AG10803 (cell line): ENCODE data around the gene EIF4A2.
"Not testable (repeated sequence)": the region's sequence is repeated elsewhere in the genome, so short reads cannot be mapped to it uniquely, and the experiment has no call there.

ENCODE experiments used
- DNase-seq: peaks from one replicate; pipeline ENCODE4 v3.0.0; 2010; ENCODE audit warnings: low read depth
- H3K4me3 ChIP-seq: 2 replicates; pipeline ENCODE4 v1.5.1; 2011; ENCODE audit warnings: mild to moderate bottlenecking, low read length, control low read depth
- TF ChIP-seq, protein P1 (sequence below): conservative IDR thresholded peaks from 2 replicates; pipeline ENCODE4 v1.5.1; 2011; ENCODE audit warnings: mild to moderate bottlenecking, low read length, control low read depth, inconsistent platforms

The EIF4A2 gene

DNA sequence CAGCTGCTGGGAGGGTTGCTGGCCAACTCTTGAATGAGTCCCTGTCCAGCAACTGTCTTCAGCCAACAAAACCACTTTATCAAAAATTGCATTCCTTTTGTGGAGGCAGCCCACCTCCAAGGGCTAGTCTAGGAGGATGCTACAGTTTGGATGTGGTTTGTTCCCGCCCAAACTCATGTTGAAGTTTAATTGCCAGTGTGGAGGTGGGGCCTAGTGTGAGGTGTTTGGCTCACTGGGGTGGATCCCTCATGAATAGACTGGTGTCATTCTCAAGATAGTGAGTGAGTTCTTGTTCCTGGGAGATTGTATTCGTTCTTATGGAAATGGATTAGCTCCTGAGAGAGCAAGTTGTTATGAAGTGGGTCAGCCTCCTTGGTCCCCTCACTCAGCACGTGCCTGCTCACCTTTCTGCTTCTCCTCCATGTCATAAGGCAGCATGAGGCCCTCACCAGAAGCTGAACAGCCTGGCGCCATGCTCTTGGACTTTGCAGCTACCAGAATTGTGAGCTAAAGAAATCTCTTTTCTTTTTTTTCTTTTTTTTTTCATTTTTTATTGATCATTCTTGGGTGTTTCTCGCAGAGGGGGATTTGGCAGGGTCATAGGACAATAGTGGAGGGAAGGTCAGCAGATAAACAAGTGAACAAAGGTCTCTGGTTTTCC lies 27.1 kb downstream of the EIF4A2 start:
- no peak for DNase-seq
- TF ChIP-seq, protein P1, sequence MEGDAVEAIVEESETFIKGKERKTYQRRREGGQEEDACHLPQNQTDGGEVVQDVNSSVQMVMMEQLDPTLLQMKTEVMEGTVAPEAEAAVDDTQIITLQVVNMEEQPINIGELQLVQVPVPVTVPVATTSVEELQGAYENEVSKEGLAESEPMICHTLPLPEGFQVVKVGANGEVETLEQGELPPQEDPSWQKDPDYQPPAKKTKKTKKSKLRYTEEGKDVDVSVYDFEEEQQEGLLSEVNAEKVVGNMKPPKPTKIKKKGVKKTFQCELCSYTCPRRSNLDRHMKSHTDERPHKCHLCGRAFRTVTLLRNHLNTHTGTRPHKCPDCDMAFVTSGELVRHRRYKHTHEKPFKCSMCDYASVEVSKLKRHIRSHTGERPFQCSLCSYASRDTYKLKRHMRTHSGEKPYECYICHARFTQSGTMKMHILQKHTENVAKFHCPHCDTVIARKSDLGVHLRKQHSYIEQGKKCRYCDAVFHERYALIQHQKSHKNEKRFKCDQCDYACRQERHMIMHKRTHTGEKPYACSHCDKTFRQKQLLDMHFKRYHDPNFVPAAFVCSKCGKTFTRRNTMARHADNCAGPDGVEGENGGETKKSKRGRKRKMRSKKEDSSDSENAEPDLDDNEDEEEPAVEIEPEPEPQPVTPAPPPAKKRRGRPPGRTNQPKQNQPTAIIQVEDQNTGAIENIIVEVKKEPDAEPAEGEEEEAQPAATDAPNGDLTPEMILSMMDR: no peak
- no peak overlapping the region for H3K4me3 ChIP-seq

GRCh38 chr3:186811313-186811712 lies 27.9 kb downstream of the EIF4A2 start:
- not testable (repeated sequence) for DNase-seq

GRCh38 chr3:186814100-186814499 lies 30.7 kb downstream of the EIF4A2 start:
- peak; percentile 47 for DNase-seq
- H3K4me3 ChIP-seq: no peak overlapping the region
- TF ChIP-seq, protein P1: no peak

More at GRCh38 chr3:186811313-186811712, 27.9 kb downstream of the EIF4A2 start:
- not testable (repeated sequence) for H3K4me3 ChIP-seq

GRCh38 chr3:186815435-186815834 lies 32.1 kb downstream of the EIF4A2 start:
- TF ChIP-seq, protein P1: no peak
- peak; percentile 75 for DNase-seq

GRCh38 chr3:186818516-186818915 lies 35.1 kb downstream of the EIF4A2 start:
- TF ChIP-seq, protein P1: no peak
- no peak overlapping the region for H3K4me3 ChIP-seq
- DNase-seq: no peak

More at GRCh38 chr3:186815435-186815834, 32.1 kb downstream of the EIF4A2 start:
- no peak overlapping the region for H3K4me3 ChIP-seq

DNA sequence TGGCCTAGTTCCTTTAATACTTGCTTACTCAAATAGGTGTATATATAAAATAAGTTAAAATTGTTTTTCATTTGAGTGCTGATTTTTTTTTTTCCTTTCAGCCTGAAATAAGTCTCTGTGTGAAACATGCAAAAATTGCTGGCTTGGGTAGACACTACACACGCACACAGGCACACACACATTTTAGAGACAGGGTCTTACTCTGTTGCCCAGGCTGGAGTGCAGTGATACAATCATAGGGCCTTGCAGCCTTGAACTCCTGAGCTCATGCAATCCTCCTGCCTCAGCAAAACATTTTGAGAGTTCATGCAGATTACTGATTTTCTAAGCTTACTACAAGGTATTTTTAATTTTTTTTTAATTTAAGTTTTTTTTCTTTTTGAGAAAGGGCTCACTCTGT lies 35.6 kb downstream of the EIF4A2 start:
- H3K4me3 ChIP-seq: no peak overlapping the region
- no peak for DNase-seq
- TF ChIP-seq, protein P1: no peak

DNA sequence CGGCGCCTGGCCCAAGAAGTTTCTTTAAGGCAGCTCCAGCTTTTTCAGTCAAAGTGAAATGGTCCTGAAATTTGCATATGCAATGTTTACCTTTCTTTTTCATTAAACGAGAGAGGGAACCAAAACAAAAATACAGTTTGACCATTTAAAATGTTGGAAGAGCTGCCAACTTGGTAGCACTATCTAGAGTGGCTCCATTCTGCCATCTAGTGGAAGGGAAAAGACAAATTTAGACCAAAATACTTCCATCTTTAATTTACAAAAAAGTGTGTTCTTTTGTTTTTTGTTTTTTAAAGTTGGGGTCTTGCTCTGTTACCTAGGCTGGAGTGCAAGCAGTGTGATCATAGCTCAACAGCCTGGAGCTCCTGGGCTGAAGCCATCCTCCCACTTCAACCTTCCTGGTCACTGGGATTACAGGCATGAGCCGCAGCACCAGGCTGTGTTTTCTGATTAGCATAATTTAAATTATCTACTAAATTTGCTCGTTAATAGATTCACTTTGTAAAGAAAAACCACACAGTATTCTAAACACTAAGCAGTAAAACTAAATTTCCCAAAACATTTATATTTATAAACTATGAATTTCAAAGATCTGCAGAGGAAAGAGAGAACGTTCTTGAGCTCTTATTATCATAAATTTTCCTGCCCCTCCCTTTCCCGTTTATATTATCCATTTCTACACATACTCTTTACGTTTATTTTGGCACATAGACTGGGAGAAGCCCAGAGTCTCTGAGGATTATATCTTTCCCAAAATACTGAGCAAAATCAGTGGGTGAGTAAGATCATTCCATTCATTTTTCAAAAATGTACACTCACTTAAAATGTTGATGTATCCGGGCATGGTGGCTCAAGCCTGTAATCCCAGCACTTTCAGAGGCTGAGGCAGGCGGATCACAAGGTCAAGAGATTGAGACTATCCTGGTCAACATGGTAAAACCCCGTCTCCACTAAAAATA lies 38.3 kb downstream of the EIF4A2 start:
- DNase-seq: peak; percentile 63
- no peak overlapping the region for H3K4me3 ChIP-seq
- TF ChIP-seq, protein P1: peak; percentile 81

- not testable (repeated sequence) for H3K4me3 ChIP-seq, DNase-seq
These were observed 39.0 kb downstream of the EIF4A2 start for GRCh38 chr3:186822388-186822759.
